Breast epithelium (tissue), 4 donors: ENCODE results near the gene CCL19. TPM values are rescaled to one million over a fixed set of nuclear protein-coding genes. Genes with fewer than 3 reads are reported as not detected.
A peak's percentile ranks its signal among the peaks of the same experiment; 100 is the strongest.

Source experiments
- DNase-seq, 2 donors: peaks; one replicate each; pipeline ENCODE4 v3.0.0-alpha.2; 2019; ENCODE audit warnings: low spot score in 2 of 2
- H3K27ac ChIP-seq, 2 donors: fragments of 200-600 bp; sonication (generic) in 1 of 2; one replicate each; pipeline ENCODE4 v1.5.1; 2016 to 2019; ENCODE audit warnings: mild to moderate bottlenecking in 1 of 2
- H3K27me3 ChIP-seq, 2 donors: fragments of 200-600 bp; sonication (generic) in 1 of 2; one replicate each; pipeline versions ENCODE4 v1.5.1 to v1.6.0; 2017 to 2019; ENCODE audit warnings: control low read depth in 1 of 2, mild to moderate bottlenecking in 1 of 2
- H3K36me3 ChIP-seq: fragments of 200-600 bp; one replicate; pipeline ENCODE4 v1.5.1; 2019
- H3K4me1 ChIP-seq, 2 donors: fragments of 200-600 bp; sonication (generic); one replicate each; pipeline ENCODE4 v1.5.1; 2016 to 2019; ENCODE audit warnings: control low read depth in 1 of 2
- H3K4me3 ChIP-seq, 3 donors: fragments of 200-600 bp; sonication (generic); 1 replicate in 2 of 3; 2 replicates in 1 of 3; pipeline ENCODE4 v1.5.1; 2016 to 2019; ENCODE audit warnings: mild to moderate bottlenecking in 3 of 3, moderate library complexity in 2 of 3
- H3K9me3 ChIP-seq, 2 donors: fragments of 200-600 bp; sonication (generic) in 1 of 2; one replicate each; pipeline ENCODE4 v1.5.1; 2016 to 2019; ENCODE audit warnings: control low read depth in 1 of 2
- CTCF ChIP-seq, 3 donors: fragments of 450-650 bp; IDR thresholded peaks; one replicate each; pipeline ENCODE4 v1.5.1; 2016 to 2017; ENCODE audit warnings: antibody characterized with exemption in 3 of 3, mild to moderate bottlenecking in 3 of 3, moderate library complexity in 3 of 3
- POLR2A ChIP-seq: fragments of 450-650 bp; IDR thresholded peaks from one replicate; pipeline ENCODE4 v1.6.1; 2016; ENCODE audit warnings: antibody characterized with exemption, mild to moderate bottlenecking, moderate library complexity
- POLR2AphosphoS5 ChIP-seq, 3 donors: sonication (generic); formaldehyde crosslinking; IDR thresholded peaks; one replicate each; pipeline ENCODE4 v1.6.1; 2017; ENCODE audit warnings: antibody characterized with exemption in 3 of 3
- intact Hi-C: fragments of 100-400 bp; cut with DNase I; formaldehyde crosslinking; loops from one replicate; pipeline ENCODE4 v1.15.1; 2023; ENCODE audit warnings: low total_unique reads
- total RNA-seq, 3 donors: library from RNA; depleted of rRNA; stranded (reverse); fragments of >200 nt; gene quantifications; one replicate each; pipeline ENCODE4 v1.1.0, GENCODE V29; 2016

CCL19 gene
- total RNA-seq, 3 donors from 2014 or later: 0.88 to 5.6 (median 1.3) TPM

- intact Hi-C loops: no loop called here
- no peaks in the 10 kb centered on the region for H3K4me1 ChIP-seq
- TF ChIP-seq CTCF (IDR thresholded peaks at IDR 0.05) (no peak), POLR2AphosphoS5 (IDR thresholded peaks at IDR 0.05) (no peak), POLR2A (no peak)
- no peaks in the 10 kb centered on the region for H3K36me3 ChIP-seq
- H3K27me3 ChIP-seq: no peaks in the 10 kb centered on the region
- peaks cover 0 to 2% of the 10 kb centered on the region in 2 donors for H3K9me3 ChIP-seq
- no peak overlapping the region for H3K27ac ChIP-seq
- H3K4me3 ChIP-seq: no peak overlapping the region
- DNase-seq: no peak
Measured at GRCh38 chr9:34669809-34670562, 21.1 kb downstream of the CCL19 start.

- Histone ChIP-seq H3K4me1 (no peaks in the 10 kb centered on the region), H3K4me3 (peak overlapping the region; percentile 67 to 84 (median 74)), H3K36me3 (no peaks in the 10 kb centered on the region), H3K9me3 (peaks cover 0 to 2% of the 10 kb centered on the region in 2 donors), H3K27ac (peak overlapping the region; percentile 97 to 98), H3K27me3 (no peaks in the 10 kb centered on the region)
- intact Hi-C loops: no loop called here
- DNase-seq: peak; percentile 93 to 96
- TF ChIP-seq CTCF (IDR thresholded peaks at IDR 0.05) (peak in 1 of 3 donors; percentile 8), POLR2AphosphoS5 (IDR thresholded peaks at IDR 0.05) (peak; percentile 83 to 94 (median 88)), POLR2A (peak; percentile 74)
Measured at GRCh38 chr9:34665381-34666250, 25.5 kb downstream of the CCL19 start.

- Histone ChIP-seq H3K27me3 (no peaks in the 10 kb centered on the region), H3K27ac (peak overlapping the region; percentile 97 to 98), H3K36me3 (no peaks in the 10 kb centered on the region), H3K4me1 (no peaks in the 10 kb centered on the region), H3K4me3 (peak overlapping the region; percentile 67 to 84 (median 74)), H3K9me3 (peaks cover 0 to 2% of the 10 kb centered on the region in 2 donors)
- peak in 1 of 2 donors; percentile 58 for DNase-seq
- intact Hi-C loops: no loop called here
- TF ChIP-seq POLR2A (no peak), POLR2AphosphoS5 (IDR thresholded peaks at IDR 0.05) (no peak), CTCF (IDR thresholded peaks at IDR 0.05) (no peak)
Measured at GRCh38 chr9:34665067-34665380, 26.1 kb downstream of the CCL19 start.

GRCh38 chr9:34664281-34665066 is 26.6 kb downstream of the CCL19 start:
- intact Hi-C loops: no loop called here
- TF ChIP-seq POLR2A: no peak
- peak; percentile 50 to 72 (median 60) for TF ChIP-seq CTCF (IDR thresholded peaks at IDR 0.05)
- no peaks in the 10 kb centered on the region for H3K36me3 ChIP-seq
- H3K27me3 ChIP-seq: no peaks in the 10 kb centered on the region
- H3K4me1 ChIP-seq: no peaks in the 10 kb centered on the region
- no peaks in the 10 kb centered on the region for H3K9me3 ChIP-seq
- DNase-seq: peak; percentile 71 to 75
- peak overlapping the region; percentile 97 to 98 for H3K27ac ChIP-seq
- H3K4me3 ChIP-seq: peak overlapping the region; percentile 67 to 84 (median 74)
